Nephron progenitor cell (in vitro differentiated cells): ENCODE measurements around the gene PBRM1.

Experiments used
- DNase-seq: peaks from one replicate; pipeline ENCODE4 v3.0.0; 2021
- H3K27ac Mint-ChIP-seq: 2 replicates; pipeline ENCODE4 v1.8.0; 2021; ENCODE audit warnings: mild to moderate bottlenecking, moderate library complexity, mixed read lengths
- H3K27me3 Mint-ChIP-seq: 2 replicates; pipeline ENCODE4 v1.8.0; 2021; ENCODE audit warnings: mild to moderate bottlenecking, low read depth, mixed read lengths; ENCODE audit not compliant: poor library complexity
- H3K36me3 Mint-ChIP-seq: 2 replicates; pipeline ENCODE4 v1.8.0; 2021; ENCODE audit warnings: low read depth, mixed read lengths
- H3K4me1 Mint-ChIP-seq: 2 replicates; pipeline ENCODE4 v1.8.0; 2021; ENCODE audit warnings: mixed read lengths
- H3K4me3 Mint-ChIP-seq: 2 replicates; pipeline ENCODE4 v1.8.0; 2021; ENCODE audit warnings: mild to moderate bottlenecking, moderate library complexity, mixed read lengths
- H3K9me3 Mint-ChIP-seq: 2 replicates; pipeline ENCODE4 v1.8.0; 2021; ENCODE audit warnings: mild to moderate bottlenecking, moderate library complexity, mixed read lengths
- CTCF ChIP-seq: fragments of 200-600 bp; sonication (generic); IDR thresholded peaks from 2 replicates; pipeline ENCODE4 v1.5.0; 2021; ENCODE audit warnings: antibody characterized with exemption

PBRM1 gene

GRCh38 chr3:52533623-52534280 is 152.0 kb downstream of the PBRM1 start, which contains the start of gene NT5DC2:
Gene NT5DC2, minus strand, starts transcription at chr3:52533857. Its CDS starts 120 bp downstream, at chr3:52533737.
- Mint-ChIP-seq H3K4me1 (peaks cover 70% of the 10 kb centered on the region), H3K27ac (peak within 1 kb of the TSS; percentile 45), H3K4me3 (peak within 1 kb of the TSS; percentile 88), H3K36me3 (peaks cover 19% of the 10 kb centered on the region), H3K9me3 (no peaks in the 10 kb centered on the region), H3K27me3 (no peaks in the 10 kb centered on the region)
- TF ChIP-seq CTCF = no peak
- DNase-seq = peak; percentile 87

GRCh38 chr3:52532838-52533622 is 152.7 kb downstream of the PBRM1 start:
- peak; percentile 59 for DNase-seq
- no peaks in the 10 kb centered on the region for H3K9me3 Mint-ChIP-seq
- peaks cover 16% of the 10 kb centered on the region for H3K36me3 Mint-ChIP-seq
- peaks cover 63% of the 10 kb centered on the region for H3K4me1 Mint-ChIP-seq
- no peaks in the 10 kb centered on the region for H3K27me3 Mint-ChIP-seq
- peak overlapping the region; percentile 88 for H3K4me3 Mint-ChIP-seq
- no peak for TF ChIP-seq CTCF
- no peak overlapping the region for H3K27ac Mint-ChIP-seq

DNA sequence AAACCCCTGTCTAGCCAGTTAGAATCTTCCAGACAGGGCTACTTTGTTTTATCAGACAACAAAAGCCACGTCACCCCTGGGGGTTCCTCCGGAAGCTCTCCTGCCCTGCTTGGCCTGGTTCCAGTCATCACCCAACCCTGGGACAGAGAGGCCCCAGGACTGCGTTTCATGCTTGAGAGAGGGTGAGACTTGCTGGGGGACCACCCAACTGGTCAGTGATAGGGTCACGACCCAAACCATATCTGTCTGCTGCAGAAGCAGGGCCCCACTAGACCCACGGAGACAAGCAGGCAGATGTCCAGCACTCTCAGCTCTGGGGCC is 153.2 kb downstream of the PBRM1 start:
- H3K36me3 Mint-ChIP-seq = peaks cover 16% of the 10 kb centered on the region
- H3K4me1 Mint-ChIP-seq = peaks cover 63% of the 10 kb centered on the region
- H3K27ac Mint-ChIP-seq = no peak overlapping the region
- no peak for TF ChIP-seq CTCF
- H3K4me3 Mint-ChIP-seq = peak overlapping the region; percentile 88
- no peaks in the 10 kb centered on the region for H3K9me3 Mint-ChIP-seq
- peak; percentile 36 for DNase-seq
- no peaks in the 10 kb centered on the region for H3K27me3 Mint-ChIP-seq

DNA sequence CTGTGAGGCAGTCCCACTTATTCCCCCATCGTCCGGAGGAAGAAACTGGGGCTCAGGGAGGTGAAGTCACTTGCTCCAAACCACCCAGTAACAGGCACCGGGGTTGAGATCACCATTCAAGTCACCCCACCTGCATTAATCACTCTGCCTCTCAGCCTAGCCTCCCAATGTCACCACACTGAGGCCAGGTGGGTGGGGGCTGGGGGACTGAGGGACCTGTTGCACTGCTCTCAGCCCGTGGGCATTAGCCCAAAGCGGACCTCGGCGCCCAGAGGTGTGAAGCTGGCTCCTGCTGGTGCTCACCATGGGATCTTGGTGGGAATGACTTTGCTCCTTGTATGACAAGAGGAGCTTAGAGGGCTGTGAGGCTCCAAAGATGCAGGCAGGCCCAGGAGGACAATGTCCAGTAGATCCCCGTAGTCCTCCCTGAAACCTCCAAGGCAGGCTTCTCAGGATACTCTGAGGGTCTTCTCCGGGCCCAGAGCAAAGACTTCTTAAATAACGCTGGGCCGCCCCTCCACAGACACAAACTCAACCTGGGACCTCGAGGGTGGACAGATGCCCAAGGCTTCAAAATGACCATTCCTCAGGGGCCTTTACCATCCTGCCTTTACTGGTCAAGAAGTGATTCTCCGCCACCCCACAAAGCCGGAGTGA is 153.7 kb downstream of the PBRM1 start:
- no peak overlapping the region for H3K27ac Mint-ChIP-seq
- DNase-seq = no peak
- H3K36me3 Mint-ChIP-seq = peaks cover 16% of the 10 kb centered on the region
- H3K9me3 Mint-ChIP-seq = no peaks in the 10 kb centered on the region
- peaks cover 63% of the 10 kb centered on the region for H3K4me1 Mint-ChIP-seq
- no peak for TF ChIP-seq CTCF
- no peaks in the 10 kb centered on the region for H3K27me3 Mint-ChIP-seq
- H3K4me3 Mint-ChIP-seq = peak overlapping the region; percentile 88

DNA sequence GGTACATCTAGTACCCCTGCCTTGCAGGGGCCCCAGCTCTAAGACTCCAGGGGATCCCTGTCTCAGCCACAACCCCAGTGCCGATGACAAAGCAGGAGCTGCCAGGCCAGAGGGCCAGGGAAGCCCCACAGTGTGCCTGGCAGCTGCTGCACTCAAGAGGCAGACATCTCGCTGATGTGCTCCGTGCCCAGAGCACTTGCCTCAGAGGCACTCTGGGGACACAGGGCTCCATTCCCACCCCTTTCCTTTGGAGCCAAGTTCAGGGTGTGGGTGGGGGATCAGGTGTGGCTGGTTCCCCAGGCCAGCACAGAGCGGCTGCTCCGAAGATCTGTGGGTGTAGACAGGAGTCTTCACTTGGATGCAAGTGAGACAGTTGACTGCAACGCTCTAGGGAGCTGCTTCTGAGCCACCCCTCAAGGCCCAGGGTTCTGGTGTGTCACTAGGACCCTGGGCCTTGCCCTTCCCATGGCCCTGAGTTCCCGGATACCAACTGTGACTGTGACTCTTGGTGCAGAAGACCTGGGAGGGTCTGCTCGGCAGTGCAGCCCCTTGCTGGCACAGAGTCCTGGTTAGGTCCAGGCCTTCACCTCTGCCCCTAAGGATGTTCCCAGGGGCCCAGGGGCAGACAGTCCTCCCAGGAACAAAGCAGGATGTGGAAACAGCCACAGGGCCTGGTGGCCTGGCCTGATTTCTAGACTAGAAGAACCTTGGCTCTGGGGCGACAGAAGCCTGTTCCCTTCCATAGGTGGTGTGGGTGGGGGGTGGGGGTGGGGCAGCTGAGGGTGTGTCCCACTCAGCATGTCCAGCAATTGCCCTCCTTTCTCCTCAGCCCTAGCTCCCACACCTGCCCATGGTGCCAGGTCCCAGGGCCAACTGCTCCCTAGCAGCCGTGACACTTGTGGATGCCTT is 154.5 kb downstream of the PBRM1 start:
- H3K36me3 Mint-ChIP-seq = peaks cover 21% of the 10 kb centered on the region
- H3K27ac Mint-ChIP-seq = no peak overlapping the region
- DNase-seq = no peak
- H3K4me1 Mint-ChIP-seq = peaks cover 63% of the 10 kb centered on the region
- peak overlapping the region; percentile 88 for H3K4me3 Mint-ChIP-seq
- no peaks in the 10 kb centered on the region for H3K9me3 Mint-ChIP-seq
- TF ChIP-seq CTCF = no peak
- H3K27me3 Mint-ChIP-seq = no peaks in the 10 kb centered on the region
